ENCODE data around the gene ZNF536. TPM values are rescaled to one million over a fixed set of nuclear protein-coding genes. Genes with fewer than 3 reads are reported as not detected.

The ZNF536 gene
- total RNA-seq, 4 donors from 2014 or later = 1.00 to 7.1 (median 1.8) TPM

DNA sequence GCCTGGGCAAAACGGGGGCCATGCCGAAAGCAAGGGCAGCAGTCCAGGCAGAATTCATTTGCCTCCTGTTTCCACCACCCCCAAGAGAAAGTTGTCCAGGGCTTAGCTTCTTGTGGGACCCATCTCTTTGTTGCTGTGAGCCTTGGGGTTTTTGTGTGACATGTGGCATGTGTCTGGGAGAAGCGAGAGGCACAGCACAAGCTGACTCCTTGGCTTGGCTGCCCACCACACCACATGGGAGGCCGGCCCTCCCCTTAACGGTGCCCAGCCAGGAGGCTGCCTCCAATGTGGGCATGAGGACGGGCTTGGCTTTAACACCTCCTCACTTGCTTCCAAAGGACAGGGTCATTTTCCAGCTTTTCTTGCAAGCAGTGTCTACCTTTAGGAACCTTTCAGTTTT lies 81.6 kb downstream of the ZNF536 start:
- H3K4me3 ChIP-seq = no peak overlapping the region
- H3K27me3 ChIP-seq = no peaks in the 10 kb centered on the region
- TF ChIP-seq EP300 (IDR thresholded peaks at IDR 0.05; ENCODE audit: low read depth) = no peak
- no peak for TF ChIP-seq POLR2A (IDR thresholded peaks at IDR 0.05)
- no peak for TF ChIP-seq POLR2AphosphoS5 (IDR thresholded peaks at IDR 0.05)
- no peak for TF ChIP-seq CTCF (IDR thresholded peaks at IDR 0.05)
- no peaks in the 10 kb centered on the region for H3K36me3 ChIP-seq
- DNase-seq = no peak
- intact Hi-C loops (cut with DNase I; ENCODE audit: low total_unique reads) = no loop called here
- no peaks in the 10 kb centered on the region for H3K9me3 ChIP-seq
- in situ Hi-C loops (cut with MboI; ENCODE audit: low pct_ligation_motif_present in 1 of 4, low pct_unique_long_range_greater_than_20kb in 1 of 4, low sequenced_read_pairs in 3 of 4) = no loop called here
- WGBS, 2 donors (ENCODE audit: low coverage in 1 of 2) = 68% methylated on average over 6 of the region's 6 CpGs; no CpG with 5 or more reads in 1 of the 2 donors
- no peaks in the 10 kb centered on the region for H3K4me1 ChIP-seq
- H3K27ac ChIP-seq = no peak overlapping the region

- H3K4me3 ChIP-seq = no peak overlapping the region
- no peaks in the 10 kb centered on the region for H3K4me1 ChIP-seq
- no peaks in the 10 kb centered on the region for H3K36me3 ChIP-seq
- H3K27me3 ChIP-seq = no peaks in the 10 kb centered on the region
- in situ Hi-C loops (cut with MboI; ENCODE audit: low pct_ligation_motif_present in 1 of 4, low pct_unique_long_range_greater_than_20kb in 1 of 4, low sequenced_read_pairs in 3 of 4) (no loop called here), intact Hi-C loops (cut with DNase I; ENCODE audit: low total_unique reads) (no loop called here)
- H3K27ac ChIP-seq = no peak overlapping the region
- TF ChIP-seq POLR2A (IDR thresholded peaks at IDR 0.05) = no peak
- TF ChIP-seq CTCF (IDR thresholded peaks at IDR 0.05) = no peak
- no peak for TF ChIP-seq EP300 (IDR thresholded peaks at IDR 0.05; ENCODE audit: low read depth)
- no peak for TF ChIP-seq POLR2AphosphoS5 (IDR thresholded peaks at IDR 0.05)
- H3K9me3 ChIP-seq = no peaks in the 10 kb centered on the region
- 80 to 85% methylated on average over 1 of the region's 1 CpG for WGBS, 2 donors (ENCODE audit: low coverage in 1 of 2)
- no peak for DNase-seq
These were observed 83.7 kb downstream of the ZNF536 start for GRCh38 chr19:30455881-30456280.

- no peak overlapping the region for H3K27ac ChIP-seq
- intact Hi-C loops (cut with DNase I; ENCODE audit: low total_unique reads) = no loop called here
- H3K27me3 ChIP-seq = no peaks in the 10 kb centered on the region
- no peaks in the 10 kb centered on the region for H3K9me3 ChIP-seq
- in situ Hi-C loops (cut with MboI; ENCODE audit: low pct_ligation_motif_present in 1 of 4, low pct_unique_long_range_greater_than_20kb in 1 of 4, low sequenced_read_pairs in 3 of 4) = no loop called here
- no peaks in the 10 kb centered on the region for H3K4me1 ChIP-seq
- H3K36me3 ChIP-seq = no peaks in the 10 kb centered on the region
- H3K4me3 ChIP-seq = no peak overlapping the region
- DNase-seq = no peak
- WGBS, 2 donors (ENCODE audit: low coverage in 1 of 2) = 61% methylated on average over 4 of the region's 4 CpGs; no CpG with 5 or more reads in 1 of the 2 donors
- TF ChIP-seq POLR2AphosphoS5 (IDR thresholded peaks at IDR 0.05) (no peak), CTCF (IDR thresholded peaks at IDR 0.05) (no peak), EP300 (IDR thresholded peaks at IDR 0.05; ENCODE audit: low read depth) (no peak), POLR2A (IDR thresholded peaks at IDR 0.05) (no peak)
These were observed 85.3 kb downstream of the ZNF536 start for GRCh38 chr19:30457484-30457883.

DNA sequence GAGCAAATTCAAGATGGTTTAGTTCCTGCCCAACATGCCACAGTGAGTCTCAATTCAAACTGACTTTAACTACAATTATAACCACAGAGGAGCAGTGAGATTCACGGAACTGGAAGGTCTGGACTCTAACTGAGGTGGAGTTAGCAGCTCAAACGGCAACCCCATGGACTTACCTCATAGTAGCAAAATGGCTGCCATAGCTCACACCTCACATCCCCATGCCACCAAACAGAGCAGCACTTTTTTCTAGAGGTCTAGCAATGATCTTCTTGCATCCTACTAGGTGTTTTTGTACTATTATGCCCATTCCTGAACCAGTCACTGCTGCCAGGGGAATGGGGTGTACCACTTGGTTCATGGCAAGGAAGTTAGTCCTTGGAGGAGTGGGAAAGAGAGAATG lies 87.7 kb downstream of the ZNF536 start:
- WGBS, 2 donors (ENCODE audit: low coverage in 1 of 2) = 67 to 94% methylated on average over 1 to 2 of the region's 2 CpGs
- in situ Hi-C loops (cut with MboI; ENCODE audit: low pct_ligation_motif_present in 1 of 4, low pct_unique_long_range_greater_than_20kb in 1 of 4, low sequenced_read_pairs in 3 of 4) = no loop called here
- intact Hi-C loops (cut with DNase I; ENCODE audit: low total_unique reads) = no loop called here
- H3K4me3 ChIP-seq = no peak overlapping the region
- TF ChIP-seq EP300 (IDR thresholded peaks at IDR 0.05; ENCODE audit: low read depth) (no peak), POLR2A (IDR thresholded peaks at IDR 0.05) (no peak), POLR2AphosphoS5 (IDR thresholded peaks at IDR 0.05) (no peak), CTCF (IDR thresholded peaks at IDR 0.05) (no peak)
- H3K4me1 ChIP-seq = no peaks in the 10 kb centered on the region
- H3K27me3 ChIP-seq = no peaks in the 10 kb centered on the region
- DNase-seq = no peak
- H3K36me3 ChIP-seq = no peaks in the 10 kb centered on the region
- H3K9me3 ChIP-seq = no peaks in the 10 kb centered on the region
- H3K27ac ChIP-seq = no peak overlapping the region
